HCT116 (cell line): ENCODE measurements around the gene MED31. TPM values are rescaled to one million over a fixed set of nuclear protein-coding genes. Genes with fewer than 3 reads are reported as not detected.

Experiments
- ATAC-seq: fragments of 200-7000 bp; cut with Tn5 transposase; 2 replicates; pipeline ENCODE4 v1.9.1; 2020; ENCODE audit warnings: mild to moderate bottlenecking, moderate library complexity
- BruUV-seq: library from RNA; stranded (reverse); fragments of 400-500 nt; replicated peaks from 2 replicates; lab custom pipeline; 2021; lab: Mats Ljungman, UMichigan
- CTCF ChIA-PET: fragments of 300-600 bp; sonication (Branson Sonifier 250); formaldehyde crosslinking; loops from one replicate; lab custom pipeline; 2021; ENCODE audit warnings: antibody characterized with exemption; lab: Charles Lee
- POLR2A ChIA-PET: fragments of 300-600, 350-600 bp; sonication (Branson Sonifier 250); formaldehyde crosslinking; loops from one replicate; lab custom pipeline; 2021; ENCODE audit warnings: antibody characterized with exemption; lab: Charles Lee
- RAD21 ChIA-PET, 2 experiments: fragments of 300-600 bp; sonication (Branson Sonifier 250); formaldehyde crosslinking; loops; one replicate each; lab custom pipeline; 2023; ENCODE audit warnings: low total read pairs in 2 of 2; ENCODE audit not compliant: uncharacterized antibody in 2 of 2, unreplicated experiment in 2 of 2, low non-redundant PET in 1 of 2; lab: Charles Lee
- DNase-seq: peaks from one replicate; pipeline ENCODE4 v3.0.0-alpha.2; 2010; ENCODE audit warnings: low read depth, low spot score
- H2AFZ ChIP-seq: fragments of 200-600 bp; shearing (Covaris generic), sonication (generic); 2 replicates; pipeline ENCODE4 v1.6.1; 2017; ENCODE audit warnings: low read depth, mixed run types, mixed read lengths, antibody characterized with exemption, low read length; ENCODE audit not compliant: poor library complexity, severe bottlenecking
- H3K27ac ChIP-seq: 2 replicates; pipeline ENCODE4 v1.5.1; 2012; ENCODE audit warnings: low read depth, low read length
- H3K27me3 ChIP-seq: fragments of 200-600 bp; sonication (generic); 2 replicates; pipeline ENCODE4 v1.6.1; 2016; ENCODE audit warnings: mixed run types, low read length, mixed read lengths; ENCODE audit not compliant: insufficient read depth
- H3K36me3 ChIP-seq, 2 experiments: fragments of 200-500 bp in 1 of 2; fragments of 200-600 bp in 1 of 2; sonication (Bioruptor generic) in 1 of 2; sonication (generic) in 1 of 2; 2 replicates each; pipeline versions ENCODE4 v1.5.1 to v1.6.1; 2014 to 2016; ENCODE audit warnings: low read length in 2 of 2, inconsistent platforms in 1 of 2, mixed read lengths in 1 of 2, mixed run types in 1 of 2; ENCODE audit not compliant: insufficient read depth in 2 of 2, control insufficient read depth in 1 of 2
- H3K4me1 ChIP-seq, 2 experiments: fragments of 200-600 bp in 1 of 2; sonication (generic) in 1 of 2; 2 replicates each; pipeline versions ENCODE4 v1.5.1 to v1.6.1; 2012 to 2017; ENCODE audit warnings: low read length in 2 of 2, inconsistent platforms in 1 of 2, mild to moderate bottlenecking in 1 of 2, mixed read lengths in 1 of 2, mixed run types in 1 of 2, moderate library complexity in 1 of 2; ENCODE audit not compliant: insufficient read depth in 2 of 2, control insufficient read depth in 1 of 2
- H3K4me2 ChIP-seq: fragments of 200-600 bp; sonication (generic); 2 replicates; pipeline ENCODE4 v1.6.1; 2017; ENCODE audit warnings: mixed run types, low read length, mixed read lengths
- H3K4me3 ChIP-seq, 2 experiments: fragments of 200-600 bp in 1 of 2; sonication (generic) in 1 of 2; replicated peaks in 1 of 2; 2 replicates each; pipeline ENCODE4 v1.5.1; 2011 to 2016; ENCODE audit warnings: low read length in 2 of 2, control low read depth in 1 of 2, low read depth in 1 of 2, mild to moderate bottlenecking in 1 of 2, mixed read lengths in 1 of 2, mixed run types in 1 of 2
- H3K79me2 ChIP-seq: fragments of 200-600 bp; sonication (generic); 2 replicates; pipeline ENCODE4 v1.6.1; 2017; ENCODE audit warnings: mild to moderate bottlenecking, mixed run types, low read length, moderate library complexity, mixed read lengths; ENCODE audit not compliant: insufficient read depth
- H3K9ac ChIP-seq: fragments of 200-600 bp; sonication (generic); 2 replicates; pipeline ENCODE4 v1.6.1; 2016; ENCODE audit warnings: low read length, mixed read lengths
- H3K9me2 ChIP-seq: fragments of 200-600 bp; sonication (generic), shearing (Covaris generic); 2 replicates; pipeline ENCODE4 v1.6.1; 2017; ENCODE audit warnings: mixed run types, mild to moderate bottlenecking, moderate library complexity; ENCODE audit not compliant: insufficient read depth
- H3K9me3 ChIP-seq, 2 experiments: fragments of 200-500 bp in 1 of 2; fragments of 200-600 bp in 1 of 2; sonication (Bioruptor generic) in 1 of 2; sonication (generic) in 1 of 2; 2 replicates each; pipeline ENCODE4 v1.6.1; 2014 to 2017; ENCODE audit warnings: low read length in 2 of 2, mixed read lengths in 2 of 2, inconsistent platforms in 1 of 2, low read depth in 1 of 2, mild to moderate bottlenecking in 1 of 2, mixed run types in 1 of 2, moderate library complexity in 1 of 2; ENCODE audit not compliant: control insufficient read depth in 1 of 2, insufficient read depth in 1 of 2
- H4K20me1 ChIP-seq: fragments of 200-600 bp; sonication (generic), shearing (Covaris generic); 2 replicates; pipeline ENCODE4 v1.6.1; 2017; ENCODE audit warnings: mixed run types, mild to moderate bottlenecking, moderate library complexity; ENCODE audit not compliant: insufficient read depth
- CBX3 ChIP-seq: IDR thresholded peaks from 2 replicates; pipeline ENCODE4 v1.6.1; 2012; ENCODE audit warnings: low read depth
- CEBPB ChIP-seq: IDR thresholded peaks from 2 replicates; pipeline ENCODE4 v1.6.1; 2012; ENCODE audit warnings: low read depth
- ELF1 ChIP-seq: IDR thresholded peaks from 2 replicates; pipeline ENCODE4 v1.6.1; 2012; ENCODE audit warnings: low read depth, borderline replicate concordance
- FOSL1 ChIP-seq: IDR thresholded peaks from 2 replicates; pipeline ENCODE4 v1.6.1; 2012; ENCODE audit warnings: low read depth
- JUND ChIP-seq: IDR thresholded peaks from 2 replicates; pipeline ENCODE4 v1.6.1; 2012
- POLR2A ChIP-seq: IDR thresholded peaks from 2 replicates; pipeline ENCODE4 v1.7.0; 2011; ENCODE audit warnings: borderline replicate concordance; ENCODE audit not compliant: insufficient read depth, insufficient read length; ENCODE audit errors: extremely low read depth
- RAD21 ChIP-seq: IDR thresholded peaks from 2 replicates; pipeline ENCODE4 v1.6.1; 2012; ENCODE audit warnings: low read depth, mild to moderate bottlenecking
- SIN3A ChIP-seq: IDR thresholded peaks from 2 replicates; pipeline ENCODE4 v1.6.1; 2012; ENCODE audit warnings: low read depth
- SP1 ChIP-seq: IDR thresholded peaks from 2 replicates; pipeline ENCODE4 v1.6.1; 2012; ENCODE audit warnings: low read depth
- SRF ChIP-seq: IDR thresholded peaks from 2 replicates; pipeline ENCODE4 v1.6.1; 2012; ENCODE audit warnings: low read depth
- ZFX ChIP-seq: fragments of 450-650 bp; IDR thresholded peaks from 2 replicates; pipeline ENCODE4 v1.6.1; 2017
- ZNF274 ChIP-seq: fragments of 200-500 bp; sonication (Bioruptor generic); IDR thresholded peaks from 2 replicates; pipeline ENCODE4 v1.6.1; 2014; ENCODE audit warnings: mild to moderate bottlenecking, low read depth, low read length, inconsistent platforms
- intact Hi-C: fragments of 100-400 bp; cut with micrococcal nuclease; formaldehyde crosslinking; loops from 2 replicates; pipeline ENCODE4 v1.10.0; 2022
- total RNA-seq: library from RNA; stranded (reverse); gene quantifications from one replicate; pipeline ENCODE4 v1.2.1, GENCODE V29; 2021; ENCODE audit not compliant: unreplicated experiment
- TF ChIP-seq, protein P1 (sequence below): IDR thresholded peaks from 2 replicates; pipeline ENCODE4 v1.6.1; 2012
- TF ChIP-seq, protein P2 (sequence below): IDR thresholded peaks from 2 replicates; pipeline ENCODE4 v1.6.1; 2012; ENCODE audit warnings: low read depth
- TF ChIP-seq, protein P3 (sequence below), 3 experiments: fragments of 200-600 bp in 1 of 3; sonication (generic) in 1 of 3; IDR thresholded peaks in 2 of 3; conservative IDR thresholded peaks in 1 of 3; 2 replicates each; pipeline ENCODE4 v1.5.1; 2012 to 2017; ENCODE audit warnings: low read depth in 2 of 3, low read length in 2 of 3, antibody characterized with exemption in 1 of 3, borderline replicate concordance in 1 of 3, control low read depth in 1 of 3, mild to moderate bottlenecking in 1 of 3, mixed read lengths in 1 of 3, mixed run types in 1 of 3, moderate library complexity in 1 of 3; ENCODE audit not compliant: insufficient read depth in 1 of 3
- TF ChIP-seq, protein P4 (sequence below): IDR thresholded peaks from 2 replicates; pipeline ENCODE4 v1.6.1; 2012

MED31 gene
- total RNA-seq, 1 experiment from 2014 or later: 20.3 TPM

DNA sequence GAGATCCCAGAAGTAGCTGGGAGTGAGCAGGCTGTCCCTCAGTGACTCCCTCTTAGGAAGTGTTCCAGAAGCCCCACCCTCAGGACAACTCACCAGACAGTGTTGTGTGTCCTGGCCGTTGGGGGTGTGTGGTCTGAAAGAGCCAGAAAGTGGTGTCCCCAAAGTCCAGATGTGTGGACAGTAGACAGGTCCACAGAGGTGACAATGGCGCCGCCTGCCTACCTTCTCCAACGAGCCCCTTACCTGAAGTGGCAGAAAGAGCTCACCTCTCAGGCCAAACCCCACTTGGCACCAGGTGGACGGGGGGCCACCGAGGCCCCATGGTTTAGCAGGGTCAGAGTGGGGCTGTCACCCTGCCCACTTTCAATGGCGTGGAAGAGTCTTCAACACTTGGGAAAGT lies 20.0 kb upstream of the MED31 start:
- no peaks in the 10 kb centered on the region for H3K79me2 ChIP-seq
- ChIA-PET RAD21 (no interaction called here), CTCF (interaction anchor here (1.4 to 3.1 kb wide), 2 partner anchors 172 to 333 kb away, joined by 4 to 14 read pairs; no protein-coding TSS in a partner anchor), POLR2A (interaction anchor here (2.6 kb wide), 1 partner anchor 172 kb away, joined by 8 read pairs; no protein-coding TSS in a partner anchor)
- intact Hi-C loops: no loop called here
- ATAC-seq (no peak), DNase-seq (no peak)
- no peaks in the 10 kb centered on the region for H4K20me1 ChIP-seq
- no peaks in the 10 kb centered on the region for H3K9me2 ChIP-seq
- H3K4me2 ChIP-seq: peak overlapping the region; percentile 80; the same call in 1 of the 2 replicates
- no TSS peak for BruUV-seq
- H3K27me3 ChIP-seq: no peaks in the 10 kb centered on the region
- H3K36me3 ChIP-seq: no peaks in the 10 kb centered on the region
- H3K27ac ChIP-seq: no peak overlapping the region
- peaks cover 19 to 39% of the 10 kb centered on the region in 2 experiments for H3K4me1 ChIP-seq
- H3K4me3 ChIP-seq: no peak overlapping the region
- no peak overlapping the region for H3K9ac ChIP-seq
- H3K9me3 ChIP-seq: no peaks in the 10 kb centered on the region
- TF ChIP-seq, protein P1, sequence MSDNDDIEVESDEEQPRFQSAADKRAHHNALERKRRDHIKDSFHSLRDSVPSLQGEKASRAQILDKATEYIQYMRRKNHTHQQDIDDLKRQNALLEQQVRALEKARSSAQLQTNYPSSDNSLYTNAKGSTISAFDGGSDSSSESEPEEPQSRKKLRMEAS: no peak
- TF ChIP-seq, protein P2, sequence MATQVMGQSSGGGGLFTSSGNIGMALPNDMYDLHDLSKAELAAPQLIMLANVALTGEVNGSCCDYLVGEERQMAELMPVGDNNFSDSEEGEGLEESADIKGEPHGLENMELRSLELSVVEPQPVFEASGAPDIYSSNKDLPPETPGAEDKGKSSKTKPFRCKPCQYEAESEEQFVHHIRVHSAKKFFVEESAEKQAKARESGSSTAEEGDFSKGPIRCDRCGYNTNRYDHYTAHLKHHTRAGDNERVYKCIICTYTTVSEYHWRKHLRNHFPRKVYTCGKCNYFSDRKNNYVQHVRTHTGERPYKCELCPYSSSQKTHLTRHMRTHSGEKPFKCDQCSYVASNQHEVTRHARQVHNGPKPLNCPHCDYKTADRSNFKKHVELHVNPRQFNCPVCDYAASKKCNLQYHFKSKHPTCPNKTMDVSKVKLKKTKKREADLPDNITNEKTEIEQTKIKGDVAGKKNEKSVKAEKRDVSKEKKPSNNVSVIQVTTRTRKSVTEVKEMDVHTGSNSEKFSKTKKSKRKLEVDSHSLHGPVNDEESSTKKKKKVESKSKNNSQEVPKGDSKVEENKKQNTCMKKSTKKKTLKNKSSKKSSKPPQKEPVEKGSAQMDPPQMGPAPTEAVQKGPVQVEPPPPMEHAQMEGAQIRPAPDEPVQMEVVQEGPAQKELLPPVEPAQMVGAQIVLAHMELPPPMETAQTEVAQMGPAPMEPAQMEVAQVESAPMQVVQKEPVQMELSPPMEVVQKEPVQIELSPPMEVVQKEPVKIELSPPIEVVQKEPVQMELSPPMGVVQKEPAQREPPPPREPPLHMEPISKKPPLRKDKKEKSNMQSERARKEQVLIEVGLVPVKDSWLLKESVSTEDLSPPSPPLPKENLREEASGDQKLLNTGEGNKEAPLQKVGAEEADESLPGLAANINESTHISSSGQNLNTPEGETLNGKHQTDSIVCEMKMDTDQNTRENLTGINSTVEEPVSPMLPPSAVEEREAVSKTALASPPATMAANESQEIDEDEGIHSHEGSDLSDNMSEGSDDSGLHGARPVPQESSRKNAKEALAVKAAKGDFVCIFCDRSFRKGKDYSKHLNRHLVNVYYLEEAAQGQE: no peak
- TF ChIP-seq, all 23 proteins: peak for 0
- no peak overlapping the region for H2AFZ ChIP-seq

DNA sequence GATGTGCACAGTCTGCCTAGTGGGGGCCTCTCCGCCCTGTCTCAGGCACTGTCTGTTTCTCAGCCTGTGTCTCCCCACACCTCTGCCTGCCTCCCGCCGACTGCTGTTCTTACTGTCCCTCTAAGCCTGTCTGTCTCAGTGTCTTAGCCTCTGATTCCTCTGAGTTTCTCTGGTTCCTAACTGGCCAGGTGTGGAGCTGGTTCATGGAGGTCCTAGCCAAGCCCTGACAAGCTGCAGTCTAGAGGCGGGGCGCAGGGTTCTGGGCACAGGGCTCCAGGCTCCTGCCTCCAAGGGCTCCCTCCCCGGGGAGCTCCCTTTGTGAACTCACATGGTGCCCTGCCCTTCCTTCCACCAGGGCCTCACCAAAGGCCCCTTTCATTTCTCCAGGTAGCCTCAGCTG lies 19.6 kb upstream of the MED31 start:
- H3K9ac ChIP-seq: 0 out of 2 replicates have a peak overlapping the region, but pooled peaks have one; percentile 1
- TF ChIP-seq, protein P3, sequence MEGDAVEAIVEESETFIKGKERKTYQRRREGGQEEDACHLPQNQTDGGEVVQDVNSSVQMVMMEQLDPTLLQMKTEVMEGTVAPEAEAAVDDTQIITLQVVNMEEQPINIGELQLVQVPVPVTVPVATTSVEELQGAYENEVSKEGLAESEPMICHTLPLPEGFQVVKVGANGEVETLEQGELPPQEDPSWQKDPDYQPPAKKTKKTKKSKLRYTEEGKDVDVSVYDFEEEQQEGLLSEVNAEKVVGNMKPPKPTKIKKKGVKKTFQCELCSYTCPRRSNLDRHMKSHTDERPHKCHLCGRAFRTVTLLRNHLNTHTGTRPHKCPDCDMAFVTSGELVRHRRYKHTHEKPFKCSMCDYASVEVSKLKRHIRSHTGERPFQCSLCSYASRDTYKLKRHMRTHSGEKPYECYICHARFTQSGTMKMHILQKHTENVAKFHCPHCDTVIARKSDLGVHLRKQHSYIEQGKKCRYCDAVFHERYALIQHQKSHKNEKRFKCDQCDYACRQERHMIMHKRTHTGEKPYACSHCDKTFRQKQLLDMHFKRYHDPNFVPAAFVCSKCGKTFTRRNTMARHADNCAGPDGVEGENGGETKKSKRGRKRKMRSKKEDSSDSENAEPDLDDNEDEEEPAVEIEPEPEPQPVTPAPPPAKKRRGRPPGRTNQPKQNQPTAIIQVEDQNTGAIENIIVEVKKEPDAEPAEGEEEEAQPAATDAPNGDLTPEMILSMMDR (IDR thresholded peaks at IDR 0.05 in 2 of 3, conservative IDR thresholded peaks at IDR 0.05 in 1 of 3; ENCODE audit: borderline replicate concordance in 1 of 3, insufficient read depth in 1 of 3, low read depth in 2 of 3, low read length in 2 of 3): no peak
- TF ChIP-seq SIN3A (no peak), ZNF274 (no peak), CBX3 (no peak), SP1 (no peak), ZFX (no peak), JUND (no peak), ELF1 (no peak), FOSL1 (no peak), SRF (no peak), POLR2A (no peak), RAD21 (no peak), CEBPB (no peak)
- TF ChIP-seq, protein P4, sequence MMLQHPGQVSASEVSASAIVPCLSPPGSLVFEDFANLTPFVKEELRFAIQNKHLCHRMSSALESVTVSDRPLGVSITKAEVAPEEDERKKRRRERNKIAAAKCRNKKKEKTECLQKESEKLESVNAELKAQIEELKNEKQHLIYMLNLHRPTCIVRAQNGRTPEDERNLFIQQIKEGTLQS: no peak

More for the DNA sequence above, 19.6 kb upstream of the MED31 start:
- H3K4me3 ChIP-seq: no peak overlapping the region
- H3K36me3 ChIP-seq: no peaks in the 10 kb centered on the region
- ATAC-seq (no peak), DNase-seq (no peak)
- H3K4me2 ChIP-seq: peak overlapping the region; percentile 80; the same call in 1 of the 2 replicates
- intact Hi-C loops: no loop called here
- no peak overlapping the region for H2AFZ ChIP-seq
- no peaks in the 10 kb centered on the region for H3K27me3 ChIP-seq
- CTCF ChIA-PET: interaction anchor here (1.4 to 3.1 kb wide), 3 partner anchors 31 to 334 kb away, joined by 4 to 14 read pairs (median 11); no protein-coding TSS in a partner anchor
- H3K27ac ChIP-seq: no peak overlapping the region; the same call in 1 of the 2 replicates
- no peaks in the 10 kb centered on the region for H4K20me1 ChIP-seq
- RAD21 ChIA-PET: no interaction called here
- peaks cover 19 to 44% of the 10 kb centered on the region in 2 experiments for H3K4me1 ChIP-seq
- H3K9me2 ChIP-seq: no peaks in the 10 kb centered on the region
- POLR2A ChIA-PET: interaction anchor here (2.6 kb wide), 1 partner anchor 173 kb away, joined by 8 read pairs; no protein-coding TSS in a partner anchor
- no TSS peak for BruUV-seq
- H3K9me3 ChIP-seq: no peaks in the 10 kb centered on the region
- no peaks in the 10 kb centered on the region for H3K79me2 ChIP-seq
